AG09319 (cell line): Measurements from ENCODE around the gene SCUBE1.

Source experiments
- DNase-seq: peaks from one replicate; pipeline ENCODE4 v3.0.0-alpha.2; 2010; ENCODE audit warnings: low read depth; ENCODE audit errors: extremely low read depth
- TF ChIP-seq, protein P1 (sequence below): IDR thresholded peaks from 2 replicates; pipeline ENCODE4 v1.5.1; 2011; ENCODE audit warnings: low read depth, mild to moderate bottlenecking, inconsistent platforms, low read length, moderate library complexity

The SCUBE1 gene

DNA sequence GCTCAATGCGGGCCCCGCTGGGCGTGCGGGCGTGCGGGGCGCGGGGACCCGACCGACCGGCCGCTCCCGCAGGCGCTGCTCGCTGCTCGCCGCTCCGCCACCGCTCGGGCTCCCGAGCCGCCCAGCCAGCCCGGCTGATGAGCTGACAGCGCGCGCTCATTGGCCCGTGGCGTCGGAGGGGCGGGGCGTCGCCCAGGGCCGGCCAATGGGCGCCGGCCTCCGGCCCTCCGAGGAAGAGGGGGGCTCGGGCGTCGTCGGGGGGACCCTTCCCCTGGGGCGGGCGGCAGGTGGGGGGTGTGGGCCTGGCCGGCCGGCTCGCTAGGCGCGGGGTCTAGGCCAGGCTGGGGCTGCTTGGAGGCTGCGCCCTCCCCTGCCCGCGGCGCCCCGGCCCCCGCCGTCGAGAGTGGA is at the start of gene SCUBE1:
Gene SCUBE1, minus strand, starts transcription at position 111 of the 408 bp plus-strand sequence. CDS start 111 bp downstream, outside the sequence.
- TF ChIP-seq, protein P1, sequence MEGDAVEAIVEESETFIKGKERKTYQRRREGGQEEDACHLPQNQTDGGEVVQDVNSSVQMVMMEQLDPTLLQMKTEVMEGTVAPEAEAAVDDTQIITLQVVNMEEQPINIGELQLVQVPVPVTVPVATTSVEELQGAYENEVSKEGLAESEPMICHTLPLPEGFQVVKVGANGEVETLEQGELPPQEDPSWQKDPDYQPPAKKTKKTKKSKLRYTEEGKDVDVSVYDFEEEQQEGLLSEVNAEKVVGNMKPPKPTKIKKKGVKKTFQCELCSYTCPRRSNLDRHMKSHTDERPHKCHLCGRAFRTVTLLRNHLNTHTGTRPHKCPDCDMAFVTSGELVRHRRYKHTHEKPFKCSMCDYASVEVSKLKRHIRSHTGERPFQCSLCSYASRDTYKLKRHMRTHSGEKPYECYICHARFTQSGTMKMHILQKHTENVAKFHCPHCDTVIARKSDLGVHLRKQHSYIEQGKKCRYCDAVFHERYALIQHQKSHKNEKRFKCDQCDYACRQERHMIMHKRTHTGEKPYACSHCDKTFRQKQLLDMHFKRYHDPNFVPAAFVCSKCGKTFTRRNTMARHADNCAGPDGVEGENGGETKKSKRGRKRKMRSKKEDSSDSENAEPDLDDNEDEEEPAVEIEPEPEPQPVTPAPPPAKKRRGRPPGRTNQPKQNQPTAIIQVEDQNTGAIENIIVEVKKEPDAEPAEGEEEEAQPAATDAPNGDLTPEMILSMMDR: no peak
- no peak for DNase-seq

DNA sequence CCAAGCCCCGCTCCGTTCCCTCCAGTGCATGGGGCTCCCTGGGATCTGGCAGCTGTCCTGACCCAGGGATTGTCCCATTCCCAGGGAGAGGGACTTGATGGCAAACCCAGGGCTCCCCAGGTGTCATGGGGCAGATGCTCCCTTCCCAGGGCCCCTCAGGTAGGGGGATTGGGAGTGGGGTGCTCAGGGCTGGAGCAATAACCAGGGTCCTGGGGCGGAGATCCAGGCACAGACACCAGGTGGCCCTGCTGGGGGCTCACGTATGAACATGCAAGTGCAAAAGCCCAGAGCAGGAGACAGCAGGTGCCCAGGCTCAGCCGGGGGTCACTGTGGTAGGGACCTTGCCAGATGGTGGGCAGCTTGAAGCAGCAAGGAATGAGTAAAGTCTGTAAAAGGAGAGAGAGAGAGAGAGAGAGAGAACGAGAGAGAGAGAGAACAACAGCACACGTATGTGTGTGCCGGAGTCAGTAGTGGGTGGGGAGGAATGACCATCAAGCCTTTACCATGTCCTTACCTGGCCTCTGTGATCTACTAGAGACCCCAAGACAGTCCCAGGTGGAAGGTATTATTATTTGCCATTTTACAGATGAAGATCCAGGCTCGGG is 49.3 kb upstream of the SCUBE1 start:
- TF ChIP-seq, protein P1: no peak
- no peak for DNase-seq

DNA sequence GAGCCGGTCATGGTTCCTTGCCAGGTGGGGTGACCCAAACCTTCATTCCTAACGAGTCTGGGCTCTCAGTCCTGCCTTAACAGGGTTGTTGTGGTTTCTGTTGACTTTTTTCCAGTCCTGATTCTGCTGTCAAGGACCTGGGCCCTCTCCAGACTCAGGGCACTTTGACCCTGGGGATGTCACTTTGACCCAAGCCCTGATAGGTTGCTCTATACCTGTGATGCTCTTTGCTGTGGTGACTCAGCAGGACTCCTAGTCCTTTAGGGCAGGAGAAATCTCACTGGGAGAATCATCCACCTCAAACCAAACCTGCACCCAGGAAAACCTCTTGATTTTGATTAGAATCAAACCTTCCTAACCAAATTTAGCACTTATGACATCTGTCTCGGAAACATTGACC is 48.1 kb upstream of the SCUBE1 start:
- TF ChIP-seq, protein P1: no peak

DNA sequence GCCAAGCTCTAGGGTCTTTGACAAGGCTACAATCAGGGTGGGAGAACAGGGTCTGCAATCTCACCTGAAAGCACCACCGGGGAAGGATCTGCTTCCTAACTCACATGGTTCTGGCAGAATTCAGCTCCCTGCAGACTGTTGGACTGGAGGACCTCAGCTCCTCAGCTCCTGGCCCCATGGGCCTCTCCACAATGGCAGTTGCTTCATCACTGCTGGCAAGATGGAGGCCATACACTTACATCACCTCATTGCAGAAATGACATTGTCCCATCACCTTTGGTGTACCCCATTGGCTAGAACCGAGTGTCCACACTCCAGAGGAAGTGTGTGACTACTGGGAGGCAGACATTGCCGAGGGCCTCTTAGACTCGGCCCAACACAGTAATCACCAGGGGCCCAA is 47.7 kb upstream of the SCUBE1 start:
- DNase-seq: no peak
- TF ChIP-seq, protein P1: no peak

More for the DNA sequence above, 48.1 kb upstream of the SCUBE1 start:
- DNase-seq: no peak

DNA sequence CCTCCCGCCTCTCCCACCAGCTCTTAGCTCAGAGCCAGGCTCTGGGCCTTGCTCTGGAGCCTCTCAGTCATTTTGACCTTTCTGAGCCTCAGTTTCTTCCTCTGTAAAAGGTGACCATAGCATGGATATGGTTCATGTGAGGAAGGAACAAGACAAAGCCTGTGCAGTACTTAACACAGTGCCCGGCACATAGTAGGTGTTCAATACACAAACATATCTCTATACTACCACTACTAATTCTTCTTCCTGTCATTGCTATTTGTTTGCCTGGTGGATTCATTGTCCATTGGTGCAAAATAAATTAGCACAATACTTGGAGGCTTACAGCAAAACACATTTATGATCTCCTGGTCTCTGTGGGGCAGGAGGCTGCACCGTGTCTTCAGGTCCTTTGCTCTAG is 47.0 kb upstream of the SCUBE1 start:
- DNase-seq: no peak
- TF ChIP-seq, protein P1: no peak

DNA sequence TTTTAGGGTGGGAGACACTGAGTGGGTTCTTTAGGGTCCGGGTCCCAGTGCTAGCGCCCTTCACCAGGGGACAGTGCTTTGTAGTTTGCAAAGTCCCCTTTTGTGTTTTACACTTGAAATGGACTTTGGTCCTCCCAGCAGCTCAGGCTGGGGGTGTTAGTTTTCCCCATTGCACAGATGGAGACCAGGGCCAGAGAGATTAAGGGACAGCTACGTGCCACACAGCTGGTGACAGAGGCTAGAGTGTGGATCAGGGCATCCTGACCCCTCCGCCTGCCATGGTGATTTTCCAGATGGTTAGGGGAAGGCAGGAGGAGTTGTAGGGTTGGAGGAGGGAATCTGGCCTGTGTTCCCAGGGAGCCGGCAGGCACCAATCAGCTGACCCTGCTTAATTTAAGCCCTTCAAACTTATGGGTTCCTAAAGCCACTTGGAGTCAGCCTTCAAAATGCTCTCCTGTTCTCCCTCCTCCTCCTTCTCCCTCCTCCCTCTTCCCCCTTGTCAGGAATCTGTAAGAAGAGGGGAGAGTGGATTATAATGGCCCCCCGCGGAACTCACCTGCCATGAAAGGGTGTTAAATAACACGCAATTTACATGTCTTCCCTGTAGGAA is 46.2 kb upstream of the SCUBE1 start:
- TF ChIP-seq, protein P1: no peak
- DNase-seq: no peak

DNA sequence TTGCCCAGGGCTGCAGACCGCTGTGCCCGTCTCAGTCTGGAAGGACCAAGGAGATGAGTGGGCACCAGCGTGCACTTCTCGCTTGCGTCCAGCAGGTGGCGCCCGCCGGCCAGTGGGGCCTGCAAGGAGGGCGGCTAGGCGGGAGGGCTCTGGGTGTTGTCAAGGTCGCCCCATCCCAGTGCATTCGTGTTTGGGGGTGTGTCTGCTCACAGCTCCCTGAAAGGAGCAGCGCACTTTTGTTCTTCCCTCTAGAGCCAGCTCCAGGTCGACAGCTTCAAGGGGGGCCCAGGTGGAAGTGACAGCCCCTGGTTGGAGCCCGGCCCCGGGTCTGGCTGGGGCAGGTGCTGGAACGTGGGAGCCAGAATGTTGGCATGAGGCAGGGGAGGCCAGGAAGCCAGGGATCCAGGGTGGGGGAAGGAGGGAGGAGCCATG is 45.3 kb upstream of the SCUBE1 start:
- TF ChIP-seq, protein P1: peak; percentile 94
- peak; percentile 18 for DNase-seq
